A673 (cell line): ENCODE data around the gene CCDC88C.

Source experiments
- CTCF ChIP-seq: fragments of 300-800, 200-600 bp; sonication (generic); conservative IDR thresholded peaks from 2 replicates; pipeline ENCODE4 v1.5.1; 2017; ENCODE audit warnings: low read depth, mild to moderate bottlenecking, antibody characterized with exemption, low read length, moderate library complexity, mixed read lengths
- EZH2 ChIP-seq: fragments of 200-600 bp; sonication (generic); IDR thresholded peaks from 2 replicates; pipeline ENCODE4 v1.6.1; 2017; ENCODE audit warnings: borderline replicate concordance, low read depth, mild to moderate bottlenecking, mixed read lengths, antibody characterized with exemption, low read length; ENCODE audit not compliant: poor library complexity, severe bottlenecking

- TF ChIP-seq EZH2 = no peak
- TF ChIP-seq CTCF = no peak
These were observed 26.9 kb upstream of the CCDC88C start for GRCh38 chr14:91444335-91445020.
